ENCODE measurements around the gene TSPAN9.

TSPAN9 gene

DNA sequence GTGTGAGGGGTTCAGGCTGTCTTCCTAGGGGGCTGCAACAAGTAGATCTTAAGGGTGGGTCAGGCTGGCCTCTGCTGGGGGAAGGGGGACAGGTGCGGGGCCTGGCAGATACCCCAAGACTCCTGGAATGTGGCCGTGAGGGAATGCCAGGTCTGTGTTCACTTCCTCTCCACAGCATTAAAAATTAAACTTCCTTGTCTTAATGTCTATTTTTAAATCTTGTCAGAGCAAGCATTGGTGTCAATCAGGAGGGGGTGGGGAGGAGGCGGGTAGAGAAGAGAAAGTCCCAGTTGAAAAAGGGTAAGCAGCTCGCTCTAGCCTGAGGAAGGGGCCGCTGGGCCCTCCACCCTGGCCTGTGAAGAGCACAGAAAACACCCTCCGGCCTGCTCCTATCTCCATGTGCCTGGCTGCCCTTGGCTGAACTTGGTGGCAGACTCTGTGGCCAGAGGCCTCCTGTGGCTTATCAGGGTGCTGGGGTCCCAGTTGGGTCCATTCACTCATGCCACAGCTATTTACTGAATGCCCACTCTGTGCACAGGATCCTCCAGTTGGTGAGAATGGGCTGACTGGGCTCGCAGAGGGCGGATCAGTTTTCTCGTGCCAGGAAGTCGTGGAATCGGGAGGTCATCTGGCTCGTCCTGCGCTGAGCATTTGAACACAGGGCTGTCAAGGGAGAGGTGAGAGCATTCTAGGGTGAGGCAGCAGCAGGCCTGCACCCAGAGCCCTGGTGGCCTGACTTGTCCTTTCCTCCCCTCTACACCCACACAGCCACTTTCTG, 128.8 kb downstream of the TSPAN9 start:
- no peaks in the 10 kb centered on the region for H3K9me2 ChIP-seq (ENCODE audit: low read depth, low read length)
- H3K27ac ChIP-seq (ENCODE audit: low read depth, low read length, poor library complexity, severe bottlenecking): no peak overlapping the region
- H3K27me3 ChIP-seq (ENCODE audit: insufficient read depth, low read length): no peaks in the 10 kb centered on the region
- no peak for TF ChIP-seq EZH2 (IDR thresholded peaks at IDR 0.05; ENCODE audit: borderline replicate concordance, low read length)
- TF ChIP-seq, protein P1, sequence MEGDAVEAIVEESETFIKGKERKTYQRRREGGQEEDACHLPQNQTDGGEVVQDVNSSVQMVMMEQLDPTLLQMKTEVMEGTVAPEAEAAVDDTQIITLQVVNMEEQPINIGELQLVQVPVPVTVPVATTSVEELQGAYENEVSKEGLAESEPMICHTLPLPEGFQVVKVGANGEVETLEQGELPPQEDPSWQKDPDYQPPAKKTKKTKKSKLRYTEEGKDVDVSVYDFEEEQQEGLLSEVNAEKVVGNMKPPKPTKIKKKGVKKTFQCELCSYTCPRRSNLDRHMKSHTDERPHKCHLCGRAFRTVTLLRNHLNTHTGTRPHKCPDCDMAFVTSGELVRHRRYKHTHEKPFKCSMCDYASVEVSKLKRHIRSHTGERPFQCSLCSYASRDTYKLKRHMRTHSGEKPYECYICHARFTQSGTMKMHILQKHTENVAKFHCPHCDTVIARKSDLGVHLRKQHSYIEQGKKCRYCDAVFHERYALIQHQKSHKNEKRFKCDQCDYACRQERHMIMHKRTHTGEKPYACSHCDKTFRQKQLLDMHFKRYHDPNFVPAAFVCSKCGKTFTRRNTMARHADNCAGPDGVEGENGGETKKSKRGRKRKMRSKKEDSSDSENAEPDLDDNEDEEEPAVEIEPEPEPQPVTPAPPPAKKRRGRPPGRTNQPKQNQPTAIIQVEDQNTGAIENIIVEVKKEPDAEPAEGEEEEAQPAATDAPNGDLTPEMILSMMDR (IDR thresholded peaks at IDR 0.05; ENCODE audit: low read length): no peak
- H4K20me1 ChIP-seq (ENCODE audit: insufficient read depth, low read length): no peaks in the 10 kb centered on the region
- no peaks in the 10 kb centered on the region for H3F3A ChIP-seq (ENCODE audit: insufficient read depth, low read length)
- no peak overlapping the region for H3K4me2 ChIP-seq (ENCODE audit: low read length)
- H3K79me2 ChIP-seq (ENCODE audit: insufficient read depth, low read length): no peaks in the 10 kb centered on the region
- no peaks in the 10 kb centered on the region for H3K36me3 ChIP-seq (ENCODE audit: insufficient read depth, low read length)
- H3K9ac ChIP-seq (ENCODE audit: low read length): no peak overlapping the region
- H3K4me3 ChIP-seq (ENCODE audit: low read depth, low read length, poor library complexity, severe bottlenecking): no peak overlapping the region
- H3K9me3 ChIP-seq (ENCODE audit: low read length): no peaks in the 10 kb centered on the region
- H2AFZ ChIP-seq (ENCODE audit: low read length): no peak overlapping the region
- no peaks in the 10 kb centered on the region for H3K4me1 ChIP-seq (ENCODE audit: insufficient read depth, low read length, severe bottlenecking)

DNA sequence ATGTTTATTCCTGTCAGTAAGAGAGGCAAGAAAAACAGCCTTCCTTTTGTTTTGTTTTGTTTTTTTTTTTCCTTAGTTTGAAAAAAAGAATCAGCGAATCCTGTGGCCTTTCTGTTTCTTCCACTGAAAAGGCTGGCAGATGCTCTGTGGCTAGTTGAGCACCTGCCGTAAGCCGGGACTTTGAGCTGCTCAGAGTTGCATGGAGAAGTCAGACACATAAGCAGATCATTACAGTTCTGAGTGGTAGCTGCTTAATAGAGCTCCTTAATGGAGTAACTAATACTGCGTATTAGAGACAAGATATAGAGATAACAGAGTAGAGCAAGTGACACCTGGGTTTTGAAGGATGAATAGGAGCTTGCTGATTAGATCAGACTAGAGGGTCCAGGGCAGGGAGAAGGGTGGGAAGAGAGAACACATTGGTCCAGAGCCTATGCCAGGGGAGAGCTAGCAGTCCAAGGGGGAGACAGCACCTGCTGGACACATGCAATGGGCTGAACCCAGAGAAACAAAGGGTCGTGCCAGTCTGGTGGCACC, 129.4 kb downstream of the TSPAN9 start:
- TF ChIP-seq, protein P1 (IDR thresholded peaks at IDR 0.05; ENCODE audit: low read length): no peak
- no peak for TF ChIP-seq EZH2 (IDR thresholded peaks at IDR 0.05; ENCODE audit: borderline replicate concordance, low read length)
- H3K79me2 ChIP-seq (ENCODE audit: insufficient read depth, low read length): no peaks in the 10 kb centered on the region
- H3K9me2 ChIP-seq (ENCODE audit: low read depth, low read length): no peaks in the 10 kb centered on the region
- H4K20me1 ChIP-seq (ENCODE audit: insufficient read depth, low read length): no peaks in the 10 kb centered on the region
- no peaks in the 10 kb centered on the region for H3K4me1 ChIP-seq (ENCODE audit: insufficient read depth, low read length, severe bottlenecking)
- H2AFZ ChIP-seq (ENCODE audit: low read length): no peak overlapping the region
- no peak overlapping the region for H3K4me3 ChIP-seq (ENCODE audit: low read depth, low read length, poor library complexity, severe bottlenecking)
- no peaks in the 10 kb centered on the region for H3K36me3 ChIP-seq (ENCODE audit: insufficient read depth, low read length)
- H3K9me3 ChIP-seq (ENCODE audit: low read length): no peaks in the 10 kb centered on the region
- H3K4me2 ChIP-seq (ENCODE audit: low read length): no peak overlapping the region
- no peak overlapping the region for H3K27ac ChIP-seq (ENCODE audit: low read depth, low read length, poor library complexity, severe bottlenecking)
- H3K27me3 ChIP-seq (ENCODE audit: insufficient read depth, low read length): no peaks in the 10 kb centered on the region
- H3F3A ChIP-seq (ENCODE audit: insufficient read depth, low read length): no peaks in the 10 kb centered on the region
- no peak overlapping the region for H3K9ac ChIP-seq (ENCODE audit: low read length)

DNA sequence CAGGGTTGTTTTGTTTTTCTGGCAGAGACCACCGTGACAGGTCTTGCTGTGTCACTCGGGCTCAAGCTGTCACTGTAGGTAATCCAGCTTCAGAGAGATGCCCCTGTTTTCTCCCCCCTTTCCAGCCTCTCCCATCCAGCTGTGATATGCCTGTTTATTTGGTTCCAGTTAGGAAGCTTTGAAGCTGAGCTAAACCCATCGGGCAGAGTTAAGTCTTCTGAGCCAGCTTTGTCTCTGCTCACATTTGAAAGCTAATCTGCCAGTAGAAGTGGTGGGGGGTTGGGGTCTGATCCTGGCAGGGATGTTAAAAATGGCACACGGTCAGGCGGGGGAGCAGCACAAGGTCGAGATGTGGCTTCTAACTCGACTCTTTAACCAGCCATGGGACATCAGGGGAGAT, 130.0 kb downstream of the TSPAN9 start:
- no peak overlapping the region for H3K4me3 ChIP-seq (ENCODE audit: low read depth, low read length, poor library complexity, severe bottlenecking)
- H3K9me3 ChIP-seq (ENCODE audit: low read length): no peaks in the 10 kb centered on the region
- no peaks in the 10 kb centered on the region for H4K20me1 ChIP-seq (ENCODE audit: insufficient read depth, low read length)
- H3K4me2 ChIP-seq (ENCODE audit: low read length): no peak overlapping the region
- H3K27ac ChIP-seq (ENCODE audit: low read depth, low read length, poor library complexity, severe bottlenecking): no peak overlapping the region
- no peaks in the 10 kb centered on the region for H3K36me3 ChIP-seq (ENCODE audit: insufficient read depth, low read length)
- H3K9me2 ChIP-seq (ENCODE audit: low read depth, low read length): no peaks in the 10 kb centered on the region
- no peaks in the 10 kb centered on the region for H3K79me2 ChIP-seq (ENCODE audit: insufficient read depth, low read length)
- H3K9ac ChIP-seq (ENCODE audit: low read length): no peak overlapping the region
- TF ChIP-seq EZH2 (IDR thresholded peaks at IDR 0.05; ENCODE audit: borderline replicate concordance, low read length): no peak
- TF ChIP-seq, protein P1 (IDR thresholded peaks at IDR 0.05; ENCODE audit: low read length): no peak
- no peak overlapping the region for H2AFZ ChIP-seq (ENCODE audit: low read length)
- no peaks in the 10 kb centered on the region for H3F3A ChIP-seq (ENCODE audit: insufficient read depth, low read length)
- no peaks in the 10 kb centered on the region for H3K4me1 ChIP-seq (ENCODE audit: insufficient read depth, low read length, severe bottlenecking)
- H3K27me3 ChIP-seq (ENCODE audit: insufficient read depth, low read length): no peaks in the 10 kb centered on the region

Measured in OCI-LY1 (cell line).